Neural cell (in vitro differentiated cells): ENCODE data around the gene EMC9. TPM values are rescaled to one million over a fixed set of nuclear protein-coding genes. Genes with fewer than 3 reads are reported as not detected.

Experiments used
- H2AFZ ChIP-seq: fragments of 200-600, 300-800 bp; sonication (generic), shearing (Covaris generic); 2 replicates; pipeline ENCODE4 v1.6.0; 2014; ENCODE audit warnings: low read depth, mild to moderate bottlenecking, antibody characterized with exemption, low read length, moderate library complexity
- H3F3A ChIP-seq: fragments of 200-600 bp; shearing (Covaris generic); 2 replicates; pipeline ENCODE4 v1.6.1; 2016; ENCODE audit warnings: mild to moderate bottlenecking, moderate library complexity, mixed read lengths, antibody characterized with exemption, low read length; ENCODE audit not compliant: insufficient read depth, poor library complexity, severe bottlenecking
- H3K27ac ChIP-seq: fragments of 200-600, 300-800 bp; sonication (generic), shearing (Covaris generic); 2 replicates; pipeline ENCODE4 v1.5.1; 2014; ENCODE audit warnings: mild to moderate bottlenecking, low read length, moderate library complexity
- H3K27me3 ChIP-seq: fragments of 300-800, 200-600 bp; sonication (generic), shearing (Covaris generic); 2 replicates; pipeline ENCODE4 v1.6.0; 2014; ENCODE audit warnings: mild to moderate bottlenecking, low read depth, low read length, moderate library complexity; ENCODE audit not compliant: insufficient read depth
- H3K36me3 ChIP-seq: fragments of 300-800, 200-600 bp; sonication (generic), shearing (Covaris generic); 2 replicates; pipeline ENCODE4 v1.5.1; 2014; ENCODE audit warnings: mild to moderate bottlenecking, antibody characterized with exemption, low read length, moderate library complexity; ENCODE audit not compliant: insufficient read depth
- H3K4me2 ChIP-seq: fragments of 300-800, 200-600 bp; sonication (generic), shearing (Covaris generic); 2 replicates; pipeline ENCODE4 v1.6.0; 2014; ENCODE audit warnings: mild to moderate bottlenecking, low read length
- H3K4me3 ChIP-seq: fragments of 300-800, 200-600 bp; sonication (generic), shearing (Covaris generic); 2 replicates; pipeline ENCODE4 v1.5.1; 2014; ENCODE audit warnings: mild to moderate bottlenecking, low read length, moderate library complexity
- H3K79me2 ChIP-seq: fragments of 200-600 bp; shearing (Covaris generic); replicated peaks from 2 replicates; pipeline ENCODE4 v1.6.0; 2014; ENCODE audit warnings: mild to moderate bottlenecking, low read length, moderate library complexity; ENCODE audit not compliant: insufficient read depth
- H3K9ac ChIP-seq: fragments of 300-800, 200-600 bp; sonication (generic), shearing (Covaris generic); 2 replicates; pipeline ENCODE4 v1.6.1; 2016; ENCODE audit warnings: mild to moderate bottlenecking, low read length, mixed read lengths
- H3K9me2 ChIP-seq: fragments of 200-600 bp; shearing (Covaris generic); 2 replicates; pipeline ENCODE4 v1.6.1; 2016; ENCODE audit warnings: mild to moderate bottlenecking, low read length, mixed read lengths; ENCODE audit not compliant: insufficient read depth
- H3K9me3 ChIP-seq: fragments of 200-600, 300-800 bp; sonication (generic), shearing (Covaris generic); 2 replicates; pipeline ENCODE4 v1.6.1; 2016; ENCODE audit warnings: mild to moderate bottlenecking, mixed run types, low read length, moderate library complexity, mixed read lengths
- H4K20me1 ChIP-seq: fragments of 200-600 bp; shearing (Covaris generic); 2 replicates; pipeline ENCODE4 v1.6.1; 2016; ENCODE audit warnings: mild to moderate bottlenecking, mixed run types; ENCODE audit not compliant: insufficient read depth
- CTCF ChIP-seq: fragments of 450-650 bp; IDR thresholded peaks from 2 replicates; pipeline ENCODE4 v1.5.1; 2014; ENCODE audit warnings: antibody characterized with exemption, mild to moderate bottlenecking, moderate library complexity; ENCODE audit not compliant: poor library complexity, severe bottlenecking
- EZH2 ChIP-seq: fragments of 200-600, 300-800 bp; shearing (Covaris generic), sonication (generic); IDR thresholded peaks from 2 replicates; pipeline ENCODE4 v1.6.1; 2014; ENCODE audit warnings: antibody characterized with exemption, low read length, borderline replicate concordance, mild to moderate bottlenecking; ENCODE audit not compliant: insufficient read depth, poor library complexity, severe bottlenecking
- MXI1 ChIP-seq: fragments of 450-650 bp; conservative IDR thresholded peaks from 2 replicates; pipeline ENCODE4 v1.6.1; 2014; ENCODE audit warnings: antibody characterized with exemption, mild to moderate bottlenecking; ENCODE audit not compliant: poor library complexity, severe bottlenecking
- POLR2AphosphoS5 ChIP-seq: IDR thresholded peaks from 2 replicates; pipeline ENCODE4 v1.6.1; 2012
- RAD21 ChIP-seq: fragments of 450-650 bp; conservative IDR thresholded peaks from 2 replicates; pipeline ENCODE4 v1.6.1; 2014; ENCODE audit warnings: antibody characterized with exemption, mild to moderate bottlenecking, moderate library complexity
- REST ChIP-seq: IDR thresholded peaks from 2 replicates; pipeline ENCODE4 v1.6.1; 2012; ENCODE audit warnings: borderline replicate concordance
- SMC3 ChIP-seq: fragments of 450-650 bp; conservative IDR thresholded peaks from 2 replicates; pipeline ENCODE4 v1.6.1; 2014; ENCODE audit warnings: antibody characterized with exemption, mild to moderate bottlenecking, moderate library complexity; ENCODE audit not compliant: poor library complexity
- TAF1 ChIP-seq: IDR thresholded peaks from 2 replicates; pipeline ENCODE4 v1.6.1; 2012; ENCODE audit warnings: low read depth
- polyA plus RNA-seq: library from polyadenylated mRNA; depleted of rRNA; stranded (reverse); fragments of >200 nt; gene quantifications from 2 replicates; pipeline ENCODE4 v1.2.3, GENCODE V29; 2014

Gene EMC9
- polyA plus RNA-seq, 1 donor from 2014 or later: 45.1 TPM

- Histone ChIP-seq H3K27ac (no peak overlapping the region), H3K9me2 (no peaks in the 10 kb centered on the region), H4K20me1 (peaks cover 4% of the 10 kb centered on the region), H3K4me2 (no peak overlapping the region), H3K9ac (no peak overlapping the region), H3K36me3 (no peaks in the 10 kb centered on the region), H3F3A (no peaks in the 10 kb centered on the region), H3K4me3 (no peak overlapping the region), H2AFZ (no peak overlapping the region), H3K79me2 (no peaks in the 10 kb centered on the region), H3K9me3 (no peaks in the 10 kb centered on the region), H3K27me3 (no peaks in the 10 kb centered on the region)
- TF ChIP-seq POLR2AphosphoS5 (peak; percentile 12), TAF1 (no peak), RAD21 (no peak)
These were observed 43.6 kb upstream of the EMC9 start for GRCh38 chr14:24185026-24185425.

GRCh38 chr14:24184104-24184970, 42.9 kb upstream of the EMC9 start:
- Histone ChIP-seq H3K27me3 (no peaks in the 10 kb centered on the region), H4K20me1 (peaks cover 4% of the 10 kb centered on the region), H3K9ac (no peak overlapping the region), H3K4me2 (no peak overlapping the region), H3K36me3 (no peaks in the 10 kb centered on the region), H2AFZ (no peak overlapping the region), H3K4me3 (no peak overlapping the region), H3K27ac (no peak overlapping the region), H3K9me3 (no peaks in the 10 kb centered on the region), H3F3A (no peaks in the 10 kb centered on the region), H3K79me2 (no peaks in the 10 kb centered on the region), H3K9me2 (no peaks in the 10 kb centered on the region)
- TF ChIP-seq TAF1 (no peak), MXI1 (no peak), CTCF (no peak), SMC3 (no peak)

- TF ChIP-seq TAF1: no peak
- TF ChIP-seq POLR2AphosphoS5: no peak
- TF ChIP-seq SMC3: no peak
- no peak for TF ChIP-seq REST
- no peak for TF ChIP-seq EZH2
- TF ChIP-seq RAD21: no peak
- no peak for TF ChIP-seq CTCF
- Histone ChIP-seq H2AFZ (no peak overlapping the region), H4K20me1 (peaks cover 1% of the 10 kb centered on the region), H3K27ac (no peak overlapping the region), H3F3A (no peaks in the 10 kb centered on the region), H3K4me3 (no peak overlapping the region), H3K4me2 (no peak overlapping the region), H3K79me2 (no peaks in the 10 kb centered on the region), H3K9me2 (no peaks in the 10 kb centered on the region), H3K27me3 (no peaks in the 10 kb centered on the region), H3K9ac (no peak overlapping the region), H3K36me3 (no peaks in the 10 kb centered on the region), H3K9me3 (no peaks in the 10 kb centered on the region)
These were observed 41.7 kb upstream of the EMC9 start for GRCh38 chr14:24183014-24183481.
